GM23338 (cell line): ENCODE results near the gene LCN12. TPM values are rescaled to one million over a fixed set of nuclear protein-coding genes. Genes with fewer than 3 reads are reported as not detected.

Source experiments
- ATAC-seq: fragments of 200-7000 bp; cut with Tn5 transposase; 3 replicates; pipeline ENCODE4 v1.9.1; 2020
- DNase-seq: peaks from one replicate; pipeline ENCODE4 v3.0.0-alpha.2; 2015; ENCODE audit warnings: low spot score
- H2AFZ ChIP-seq: fragments of 200-600 bp; sonication (generic); 2 replicates; pipeline ENCODE4 v1.8.0; 2016; ENCODE audit warnings: antibody characterized with exemption, mild to moderate bottlenecking, moderate library complexity
- H3F3A ChIP-seq: fragments of 200-600 bp; sonication (generic); replicated peaks from 2 replicates; pipeline ENCODE4 v1.8.0; 2017; ENCODE audit warnings: antibody characterized with exemption, mixed run types, low read depth
- H3K27ac ChIP-seq: fragments of 200-600 bp; sonication (generic); 2 replicates; pipeline ENCODE4 v1.6.1; 2016; ENCODE audit warnings: low read depth
- H3K27me3 ChIP-seq: fragments of 200-600 bp; sonication (generic); 2 replicates; pipeline ENCODE4 v1.8.0; 2016; ENCODE audit warnings: mild to moderate bottlenecking, mixed run types, moderate library complexity; ENCODE audit not compliant: insufficient read depth
- H3K36me3 ChIP-seq: fragments of 200-600 bp; sonication (generic); 2 replicates; pipeline ENCODE4 v1.8.0; 2016; ENCODE audit warnings: mild to moderate bottlenecking; ENCODE audit not compliant: insufficient read depth
- H3K4me1 ChIP-seq: fragments of 200-600 bp; sonication (generic); 2 replicates; pipeline ENCODE4 v1.8.0; 2016; ENCODE audit warnings: mild to moderate bottlenecking, moderate library complexity; ENCODE audit not compliant: insufficient read depth
- H3K4me2 ChIP-seq: fragments of 200-600 bp; sonication (generic); 2 replicates; pipeline ENCODE4 v1.7.1; 2017; ENCODE audit warnings: mixed run types
- H3K4me3 ChIP-seq: fragments of 200-600 bp; sonication (generic); 2 replicates; pipeline ENCODE4 v1.6.1; 2016; ENCODE audit warnings: mixed run types
- H3K79me2 ChIP-seq: fragments of 200-600 bp; sonication (generic); replicated peaks from 2 replicates; pipeline ENCODE4 v1.8.0; 2017; ENCODE audit warnings: mild to moderate bottlenecking; ENCODE audit not compliant: insufficient read depth
- H3K9me2 ChIP-seq: fragments of 200-600 bp; sonication (generic); 2 replicates; pipeline ENCODE4 v1.8.0; 2017; ENCODE audit not compliant: insufficient read depth
- H4K20me1 ChIP-seq: fragments of 200-600 bp; sonication (generic); replicated peaks from 2 replicates; pipeline ENCODE4 v1.8.0; 2017; ENCODE audit warnings: mild to moderate bottlenecking; ENCODE audit not compliant: insufficient read depth
- H3K27ac Mint-ChIP-seq: 2 replicates; pipeline ENCODE4 v1.8.0; 2020; ENCODE audit warnings: inconsistent platforms, mild to moderate bottlenecking, moderate library complexity, mixed read lengths
- H3K27me3 Mint-ChIP-seq: 3 replicates; pipeline ENCODE4 v1.8.0; 2022; ENCODE audit warnings: low read depth, mild to moderate bottlenecking, moderate library complexity, mixed read lengths, inconsistent platforms; ENCODE audit not compliant: insufficient read depth, poor library complexity
- H3K36me3 Mint-ChIP-seq: 3 replicates; pipeline ENCODE4 v1.8.0; 2021; ENCODE audit warnings: low read depth, mild to moderate bottlenecking, inconsistent platforms, moderate library complexity, mixed read lengths
- H3K4me1 Mint-ChIP-seq: 3 replicates; pipeline ENCODE4 v1.8.0; 2020; ENCODE audit warnings: mild to moderate bottlenecking, inconsistent platforms, mixed read lengths
- H3K4me3 Mint-ChIP-seq: 3 replicates; pipeline ENCODE4 v1.8.0; 2021; ENCODE audit warnings: moderate library complexity, mild to moderate bottlenecking, inconsistent platforms, mixed read lengths
- H3K9me3 Mint-ChIP-seq: 3 replicates; pipeline ENCODE4 v1.8.0; 2020; ENCODE audit warnings: moderate library complexity, mild to moderate bottlenecking, inconsistent platforms, mixed read lengths
- CREB1 ChIP-seq: fragments of 250-450 bp; sonication (Bioruptor Pico); IDR thresholded peaks from 2 replicates; pipeline ENCODE4 v1.5.0; 2020; ENCODE audit warnings: low read depth, mild to moderate bottlenecking, moderate library complexity
- CTCF ChIP-seq, 2 experiments: fragments of 200-600 bp in 1 of 2; sonication (generic) in 1 of 2; conservative IDR thresholded peaks; 2 replicates each; pipeline versions ENCODE4 v1.5.1 to v1.6.1; 2016 to 2017; ENCODE audit warnings: antibody characterized with exemption in 2 of 2, low read depth in 2 of 2, mild to moderate bottlenecking in 2 of 2, moderate library complexity in 1 of 2
- EZH2 ChIP-seq: fragments of 200-600 bp; sonication (generic); IDR thresholded peaks from one replicate; pipeline ENCODE4 v1.8.0; 2017; ENCODE audit warnings: antibody characterized with exemption, mild to moderate bottlenecking, low read depth; ENCODE audit not compliant: unreplicated experiment
- EZH2phosphoT487 ChIP-seq: fragments of 200-600 bp; sonication (generic); IDR thresholded peaks from one replicate; pipeline ENCODE4 v1.8.1; 2018; ENCODE audit warnings: antibody characterized with exemption; ENCODE audit not compliant: unreplicated experiment
- JUNB ChIP-seq: IDR thresholded peaks from one replicate; pipeline ENCODE4 v1.6.1; 2016; ENCODE audit warnings: antibody characterized with exemption; ENCODE audit not compliant: unreplicated experiment
- NANOG ChIP-seq: IDR thresholded peaks from 2 replicates; pipeline ENCODE4 v1.6.1; 2016; ENCODE audit warnings: antibody characterized with exemption, borderline replicate concordance
- POLR2AphosphoS5 ChIP-seq: IDR thresholded peaks from 2 replicates; pipeline ENCODE4 v1.6.1; 2016; ENCODE audit warnings: antibody characterized with exemption, low read depth
- STAT1 ChIP-seq: IDR thresholded peaks from one replicate; pipeline ENCODE4 v1.6.1; 2016; ENCODE audit warnings: antibody characterized with exemption; ENCODE audit not compliant: unreplicated experiment
- ZNF114 ChIP-seq: fragments of 250-450 bp; sonication (Bioruptor Pico); IDR thresholded peaks from 2 replicates; pipeline ENCODE4 v1.5.0; 2020; ENCODE audit warnings: mild to moderate bottlenecking, moderate library complexity
- ZNF331 ChIP-seq: fragments of 250-450 bp; sonication (Bioruptor Pico); IDR thresholded peaks from 2 replicates; pipeline ENCODE4 v1.5.0; 2020; ENCODE audit warnings: low read depth, mild to moderate bottlenecking, moderate library complexity
- polyA plus RNA-seq: library from polyadenylated mRNA; unstranded; fragments of >200 nt; fragmentation: Nextera tagmentation; extraction: Ambion mirVana; gene quantifications from 2 replicates; pipeline ENCODE4 v1.2.1, GENCODE V29; 2016
- total RNA-seq: library from RNA; depleted of rRNA; stranded (reverse); fragments of >200 nt; shearing (Covaris generic); gene quantifications from 2 replicates; pipeline ENCODE4 v1.2.3, GENCODE V29; 2014
- TF ChIP-seq, protein P1 (sequence below): IDR thresholded peaks from 2 replicates; pipeline ENCODE4 v1.6.1; 2016; ENCODE audit warnings: antibody characterized with exemption
- TF ChIP-seq, protein P2 (sequence below): IDR thresholded peaks from one replicate; pipeline ENCODE4 v1.6.1; 2018; ENCODE audit warnings: antibody characterized with exemption; ENCODE audit not compliant: unreplicated experiment

Gene LCN12
- total and polyA plus RNA-seq, 2 experiments from 2014 or later = 0.39 to 0.69 TPM

DNA sequence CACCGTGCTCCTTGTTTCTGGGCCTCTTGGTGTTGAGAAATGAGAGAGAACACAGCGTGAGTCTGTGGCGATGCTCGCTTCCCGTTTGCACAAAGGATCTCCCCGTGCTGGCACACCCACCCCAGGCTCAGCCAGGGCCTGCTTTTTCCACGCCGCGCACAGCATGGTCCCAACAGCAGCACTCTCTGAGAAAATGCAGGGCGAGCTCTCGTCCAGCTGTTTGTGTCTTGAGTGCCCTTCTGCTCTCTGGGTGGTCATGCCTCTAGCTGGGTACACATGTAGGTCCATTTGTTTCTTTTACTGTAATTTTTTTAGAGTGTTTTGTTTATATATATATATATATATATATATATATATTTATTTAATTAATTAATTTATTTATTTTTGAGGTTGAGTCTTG lies 34.2 kb upstream of the LCN12 start:
- Mint-ChIP-seq H3K9me3 (no peaks in the 10 kb centered on the region; the same call in 2 of the 3 replicates), H3K27ac (no peak overlapping the region), H3K4me3 (no peak overlapping the region), H3K36me3 (peaks cover 54% of the 10 kb centered on the region), H3K27me3 (peaks cover 12% of the 10 kb centered on the region), H3K4me1 (no peaks in the 10 kb centered on the region)
- Histone ChIP-seq H3K4me1 (no peaks in the 10 kb centered on the region), H2AFZ (no peak overlapping the region), H3K9me2 (no peaks in the 10 kb centered on the region), H4K20me1 (peaks cover 7% of the 10 kb centered on the region; the same call in 1 of the 2 replicates), H3K27me3 (no peaks in the 10 kb centered on the region), H3F3A (no peaks in the 10 kb centered on the region), H3K36me3 (peaks cover 5% of the 10 kb centered on the region), H3K4me3 (no peak overlapping the region), H3K27ac (no peak overlapping the region), H3K79me2 (no peaks in the 10 kb centered on the region; the same call in 1 of the 2 replicates), H3K4me2 (no peak overlapping the region)
- DNase-seq (no peak), ATAC-seq (no peak)
- TF ChIP-seq STAT1 (no peak), JUNB (no peak), EZH2 (no peak), POLR2AphosphoS5 (no peak), ZNF114 (no peak), NANOG (no peak), CREB1 (CRISPR knock-in tag) (no peak), EZH2phosphoT487 (no peak)
- TF ChIP-seq, protein P1, sequence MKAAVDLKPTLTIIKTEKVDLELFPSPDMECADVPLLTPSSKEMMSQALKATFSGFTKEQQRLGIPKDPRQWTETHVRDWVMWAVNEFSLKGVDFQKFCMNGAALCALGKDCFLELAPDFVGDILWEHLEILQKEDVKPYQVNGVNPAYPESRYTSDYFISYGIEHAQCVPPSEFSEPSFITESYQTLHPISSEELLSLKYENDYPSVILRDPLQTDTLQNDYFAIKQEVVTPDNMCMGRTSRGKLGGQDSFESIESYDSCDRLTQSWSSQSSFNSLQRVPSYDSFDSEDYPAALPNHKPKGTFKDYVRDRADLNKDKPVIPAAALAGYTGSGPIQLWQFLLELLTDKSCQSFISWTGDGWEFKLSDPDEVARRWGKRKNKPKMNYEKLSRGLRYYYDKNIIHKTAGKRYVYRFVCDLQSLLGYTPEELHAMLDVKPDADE = no peak
- TF ChIP-seq, protein P2, sequence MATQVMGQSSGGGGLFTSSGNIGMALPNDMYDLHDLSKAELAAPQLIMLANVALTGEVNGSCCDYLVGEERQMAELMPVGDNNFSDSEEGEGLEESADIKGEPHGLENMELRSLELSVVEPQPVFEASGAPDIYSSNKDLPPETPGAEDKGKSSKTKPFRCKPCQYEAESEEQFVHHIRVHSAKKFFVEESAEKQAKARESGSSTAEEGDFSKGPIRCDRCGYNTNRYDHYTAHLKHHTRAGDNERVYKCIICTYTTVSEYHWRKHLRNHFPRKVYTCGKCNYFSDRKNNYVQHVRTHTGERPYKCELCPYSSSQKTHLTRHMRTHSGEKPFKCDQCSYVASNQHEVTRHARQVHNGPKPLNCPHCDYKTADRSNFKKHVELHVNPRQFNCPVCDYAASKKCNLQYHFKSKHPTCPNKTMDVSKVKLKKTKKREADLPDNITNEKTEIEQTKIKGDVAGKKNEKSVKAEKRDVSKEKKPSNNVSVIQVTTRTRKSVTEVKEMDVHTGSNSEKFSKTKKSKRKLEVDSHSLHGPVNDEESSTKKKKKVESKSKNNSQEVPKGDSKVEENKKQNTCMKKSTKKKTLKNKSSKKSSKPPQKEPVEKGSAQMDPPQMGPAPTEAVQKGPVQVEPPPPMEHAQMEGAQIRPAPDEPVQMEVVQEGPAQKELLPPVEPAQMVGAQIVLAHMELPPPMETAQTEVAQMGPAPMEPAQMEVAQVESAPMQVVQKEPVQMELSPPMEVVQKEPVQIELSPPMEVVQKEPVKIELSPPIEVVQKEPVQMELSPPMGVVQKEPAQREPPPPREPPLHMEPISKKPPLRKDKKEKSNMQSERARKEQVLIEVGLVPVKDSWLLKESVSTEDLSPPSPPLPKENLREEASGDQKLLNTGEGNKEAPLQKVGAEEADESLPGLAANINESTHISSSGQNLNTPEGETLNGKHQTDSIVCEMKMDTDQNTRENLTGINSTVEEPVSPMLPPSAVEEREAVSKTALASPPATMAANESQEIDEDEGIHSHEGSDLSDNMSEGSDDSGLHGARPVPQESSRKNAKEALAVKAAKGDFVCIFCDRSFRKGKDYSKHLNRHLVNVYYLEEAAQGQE = no peak

DNA sequence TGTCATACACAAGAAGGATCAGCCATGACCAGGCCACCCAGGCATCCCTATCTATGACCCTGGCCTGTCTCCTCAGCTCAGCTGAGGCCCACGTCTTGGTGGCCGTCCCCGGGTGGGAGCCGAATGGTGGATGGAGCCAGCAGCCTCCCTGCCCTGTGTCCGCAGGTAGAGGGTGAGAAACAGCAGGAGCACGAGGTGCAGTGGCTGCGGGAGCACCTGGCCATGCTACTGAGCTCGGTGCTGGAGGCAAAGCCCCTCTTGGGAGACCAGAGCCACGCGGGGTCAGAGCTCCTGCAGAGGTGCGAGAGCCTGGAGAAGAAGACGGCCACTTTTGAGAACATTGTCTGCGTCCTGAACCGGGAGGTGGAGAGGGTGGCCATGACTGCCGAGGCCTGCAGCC lies 32.0 kb upstream of the LCN12 start:
- Histone ChIP-seq H3K79me2 (no peaks in the 10 kb centered on the region; the same call in 1 of the 2 replicates), H3K4me1 (no peaks in the 10 kb centered on the region), H3F3A (no peaks in the 10 kb centered on the region), H3K27ac (no peak overlapping the region), H3K9me2 (no peaks in the 10 kb centered on the region), H4K20me1 (peaks cover 7% of the 10 kb centered on the region; the same call in 1 of the 2 replicates), H3K27me3 (no peaks in the 10 kb centered on the region), H3K36me3 (peaks cover 8% of the 10 kb centered on the region), H3K4me2 (no peak overlapping the region), H2AFZ (no peak overlapping the region), H3K4me3 (no peak overlapping the region)
- Mint-ChIP-seq H3K9me3 (no peaks in the 10 kb centered on the region; the same call in 2 of the 3 replicates), H3K4me3 (no peak overlapping the region), H3K27me3 (peaks cover 12% of the 10 kb centered on the region), H3K27ac (no peak overlapping the region), H3K4me1 (no peaks in the 10 kb centered on the region), H3K36me3 (peaks cover 57% of the 10 kb centered on the region)
- no peak for DNase-seq
- ATAC-seq = no peak
- TF ChIP-seq POLR2AphosphoS5 (no peak), ZNF114 (no peak), JUNB (no peak), CTCF (conservative IDR thresholded peaks at IDR 0.05; ENCODE audit: low read depth in 2 of 2) (no peak), NANOG (no peak), EZH2phosphoT487 (no peak), EZH2 (no peak), CREB1 (CRISPR knock-in tag) (no peak), STAT1 (no peak), ZNF331 (no peak)
- TF ChIP-seq, protein P2 = no peak
- TF ChIP-seq, protein P1 = no peak
